T-helper 2 cell treated with Interferon-gamma antibody and Interleukin-4, amounts not matched to agents 5 μg/mL and 100 μg/mL, for 36 hours (primary cell): ENCODE results near the gene JARID2.

Source experiments
- DNase-seq: peaks from one replicate; pipeline ENCODE4 v3.0.0; 2021; ENCODE audit warnings: low spot score
- H3K27ac Mint-ChIP-seq: one replicate; pipeline ENCODE4 v1.8.0; 2021; ENCODE audit warnings: mild to moderate bottlenecking, mixed read lengths
- H3K27me3 Mint-ChIP-seq: one replicate; pipeline ENCODE4 v1.8.0; 2021; ENCODE audit warnings: low read depth, mixed read lengths
- H3K36me3 Mint-ChIP-seq: one replicate; pipeline ENCODE4 v1.8.0; 2021; ENCODE audit warnings: low read depth, mixed read lengths
- H3K4me1 Mint-ChIP-seq: one replicate; pipeline ENCODE4 v1.8.0; 2021; ENCODE audit warnings: low read depth, mixed read lengths
- H3K4me3 Mint-ChIP-seq: one replicate; pipeline ENCODE4 v1.8.0; 2022; ENCODE audit warnings: mild to moderate bottlenecking, moderate library complexity, mixed read lengths
- H3K9me3 Mint-ChIP-seq: one replicate; pipeline ENCODE4 v1.8.0; 2021; ENCODE audit warnings: mixed read lengths

JARID2 gene

GRCh38 chr6:15509335-15509933 is 263.6 kb downstream of the JARID2 start:
- H3K36me3 Mint-ChIP-seq: peaks cover 52% of the 10 kb centered on the region
- no peak for DNase-seq
- H3K27me3 Mint-ChIP-seq: no peaks in the 10 kb centered on the region

DNA sequence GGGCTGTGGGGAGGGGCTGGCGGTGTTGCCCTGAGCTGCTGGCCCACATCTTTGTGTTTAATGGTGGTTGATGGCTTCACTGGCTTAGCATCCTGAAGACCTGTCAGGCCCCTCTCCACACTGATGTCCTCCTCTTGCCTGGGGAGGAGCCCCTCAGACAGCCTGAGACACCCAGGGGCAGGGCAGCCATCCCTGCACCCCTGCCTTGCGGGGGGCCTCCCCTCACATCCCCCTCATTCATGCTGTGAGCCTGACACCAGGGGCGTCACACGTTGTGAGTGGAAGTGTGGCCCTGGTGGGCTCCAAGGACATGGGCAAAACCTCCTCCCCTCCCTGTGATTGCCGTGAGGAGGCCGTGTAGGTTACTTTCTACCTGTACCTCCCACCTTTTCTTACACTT is 264.3 kb downstream of the JARID2 start:
- no peak overlapping the region for H3K4me3 Mint-ChIP-seq
- H3K27ac Mint-ChIP-seq: no peak overlapping the region
- H3K4me1 Mint-ChIP-seq: peaks cover 1% of the 10 kb centered on the region
- H3K27me3 Mint-ChIP-seq: no peaks in the 10 kb centered on the region
- DNase-seq: no peak
- H3K9me3 Mint-ChIP-seq: no peaks in the 10 kb centered on the region
- peaks cover 53% of the 10 kb centered on the region for H3K36me3 Mint-ChIP-seq

More at GRCh38 chr6:15509335-15509933, 263.6 kb downstream of the JARID2 start:
- H3K4me3 Mint-ChIP-seq: no peak overlapping the region
- no peak overlapping the region for H3K27ac Mint-ChIP-seq
- no peaks in the 10 kb centered on the region for H3K9me3 Mint-ChIP-seq
- H3K4me1 Mint-ChIP-seq: peaks cover 3% of the 10 kb centered on the region

- H3K36me3 Mint-ChIP-seq: peaks cover 50% of the 10 kb centered on the region
- DNase-seq: no peak
- no peaks in the 10 kb centered on the region for H3K27me3 Mint-ChIP-seq
- H3K9me3 Mint-ChIP-seq: no peaks in the 10 kb centered on the region
- no peak overlapping the region for H3K4me3 Mint-ChIP-seq
- H3K27ac Mint-ChIP-seq: no peak overlapping the region
- peaks cover 1% of the 10 kb centered on the region for H3K4me1 Mint-ChIP-seq
Measured at GRCh38 chr6:15510536-15511247, 264.8 kb downstream of the JARID2 start.

- Mint-ChIP-seq H3K4me1 (peaks cover 1% of the 10 kb centered on the region), H3K27ac (no peak overlapping the region), H3K9me3 (no peaks in the 10 kb centered on the region), H3K27me3 (no peaks in the 10 kb centered on the region), H3K36me3 (peaks cover 51% of the 10 kb centered on the region), H3K4me3 (no peak overlapping the region)
- no peak for DNase-seq
Measured at GRCh38 chr6:15511248-15512125, 265.6 kb downstream of the JARID2 start.

DNA sequence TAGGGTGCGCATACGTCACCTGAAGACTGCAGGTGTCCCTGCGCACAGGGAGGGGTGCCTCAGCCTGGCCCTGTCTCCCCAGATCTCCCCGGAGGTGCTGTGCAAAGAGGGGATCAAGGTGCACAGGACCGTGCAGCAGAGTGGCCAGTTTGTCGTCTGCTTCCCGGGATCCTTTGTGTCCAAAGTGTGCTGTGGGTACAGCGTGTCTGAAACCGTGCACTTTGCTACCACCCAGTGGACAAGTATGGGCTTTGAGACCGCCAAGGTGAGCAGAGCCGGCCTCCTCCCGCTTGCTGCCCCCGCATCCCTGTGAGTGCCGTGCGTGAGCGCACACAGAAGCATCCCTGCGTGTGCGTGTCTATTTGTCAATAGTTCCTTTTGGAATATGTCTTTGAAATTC is 266.3 kb downstream of the JARID2 start:
- Mint-ChIP-seq H3K9me3 (no peaks in the 10 kb centered on the region), H3K27ac (no peak overlapping the region), H3K4me1 (peaks cover 1% of the 10 kb centered on the region), H3K36me3 (peaks cover 56% of the 10 kb centered on the region), H3K4me3 (no peak overlapping the region), H3K27me3 (no peaks in the 10 kb centered on the region)
- DNase-seq: no peak

GRCh38 chr6:15512721-15513120 is 266.9 kb downstream of the JARID2 start:
- H3K27ac Mint-ChIP-seq: no peak overlapping the region

DNA sequence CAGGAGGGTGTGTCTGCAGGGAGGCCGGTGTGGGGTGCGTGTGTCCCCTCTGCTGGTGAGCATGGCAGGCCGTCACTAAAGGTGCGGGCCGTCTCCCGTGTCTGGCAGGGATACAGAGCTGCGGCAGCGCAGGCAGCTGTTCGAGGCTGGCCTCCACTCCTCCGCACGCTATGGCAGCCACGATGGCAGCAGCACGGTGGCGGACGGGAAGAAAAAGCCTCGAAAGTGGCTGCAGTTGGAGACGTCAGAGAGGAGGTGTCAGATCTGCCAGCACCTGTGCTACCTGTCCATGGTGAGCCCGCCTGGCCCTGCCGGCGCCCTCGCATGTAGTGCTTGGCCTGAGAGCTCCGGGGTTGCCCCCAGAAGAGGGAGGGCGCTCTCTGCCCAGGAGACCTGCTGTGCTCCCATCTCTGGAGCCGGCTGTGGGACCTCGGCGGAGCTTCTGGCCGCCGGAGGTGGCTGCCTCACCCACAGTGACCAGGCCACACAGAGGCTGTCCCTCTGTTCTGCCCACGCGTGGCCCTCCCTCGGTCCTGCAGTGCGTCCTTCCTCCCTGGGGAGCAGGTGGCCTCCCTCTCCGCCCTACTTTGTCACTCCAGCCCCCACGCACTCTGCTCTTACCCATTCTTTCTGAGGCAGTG is 267.4 kb downstream of the JARID2 start:
- H3K4me1 Mint-ChIP-seq: peaks cover 1% of the 10 kb centered on the region
- DNase-seq: no peak
- no peak overlapping the region for H3K4me3 Mint-ChIP-seq
- no peaks in the 10 kb centered on the region for H3K9me3 Mint-ChIP-seq
- peaks cover 57% of the 10 kb centered on the region for H3K36me3 Mint-ChIP-seq
- H3K27ac Mint-ChIP-seq: no peak overlapping the region
- no peaks in the 10 kb centered on the region for H3K27me3 Mint-ChIP-seq

More at GRCh38 chr6:15512721-15513120, 266.9 kb downstream of the JARID2 start:
- Mint-ChIP-seq H3K4me1 (peaks cover 1% of the 10 kb centered on the region), H3K9me3 (no peaks in the 10 kb centered on the region), H3K36me3 (peaks cover 53% of the 10 kb centered on the region), H3K4me3 (no peak overlapping the region), H3K27me3 (no peaks in the 10 kb centered on the region)
- no peak for DNase-seq

GRCh38 chr6:15513801-15514711 is 268.2 kb downstream of the JARID2 start:
- H3K4me3 Mint-ChIP-seq: no peak overlapping the region
- DNase-seq: no peak
- peaks cover 55% of the 10 kb centered on the region for H3K36me3 Mint-ChIP-seq
- no peaks in the 10 kb centered on the region for H3K9me3 Mint-ChIP-seq
- H3K27me3 Mint-ChIP-seq: no peaks in the 10 kb centered on the region
- no peak overlapping the region for H3K27ac Mint-ChIP-seq
- H3K4me1 Mint-ChIP-seq: no peaks in the 10 kb centered on the region

DNA sequence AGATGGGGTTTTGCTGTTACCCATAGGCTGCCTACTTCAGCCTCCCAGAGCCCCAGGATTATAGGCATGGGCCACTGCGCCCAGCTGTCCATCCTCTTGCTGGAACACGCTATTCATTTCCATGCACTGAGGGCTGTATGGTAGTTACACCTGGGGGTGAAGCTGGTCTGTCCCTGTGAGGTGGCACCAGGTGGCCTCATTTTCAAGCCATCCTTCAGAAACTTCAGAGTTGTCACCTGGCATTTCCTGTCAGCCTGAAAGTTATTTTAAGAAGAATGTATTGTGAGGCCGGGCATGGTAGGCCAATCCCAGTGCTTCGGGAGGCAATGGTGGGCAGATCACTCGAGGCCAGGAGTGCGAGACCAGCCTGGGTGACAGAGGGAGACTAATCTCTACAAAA is 269.4 kb downstream of the JARID2 start:
- no peaks in the 10 kb centered on the region for H3K27me3 Mint-ChIP-seq
- no peak overlapping the region for H3K27ac Mint-ChIP-seq
- H3K36me3 Mint-ChIP-seq: peaks cover 61% of the 10 kb centered on the region
- no peak for DNase-seq
- H3K4me3 Mint-ChIP-seq: no peak overlapping the region
- H3K4me1 Mint-ChIP-seq: no peaks in the 10 kb centered on the region
- H3K9me3 Mint-ChIP-seq: no peaks in the 10 kb centered on the region

GRCh38 chr6:15515660-15516375 is 269.9 kb downstream of the JARID2 start:
- no peaks in the 10 kb centered on the region for H3K4me1 Mint-ChIP-seq
- H3K27ac Mint-ChIP-seq: no peak overlapping the region
- peaks cover 63% of the 10 kb centered on the region for H3K36me3 Mint-ChIP-seq
- no peaks in the 10 kb centered on the region for H3K27me3 Mint-ChIP-seq
- no peak overlapping the region for H3K4me3 Mint-ChIP-seq
- no peak for DNase-seq
- H3K9me3 Mint-ChIP-seq: no peaks in the 10 kb centered on the region

- no peak overlapping the region for H3K27ac Mint-ChIP-seq
- H3K4me3 Mint-ChIP-seq: no peak overlapping the region
- H3K27me3 Mint-ChIP-seq: no peaks in the 10 kb centered on the region
- H3K4me1 Mint-ChIP-seq: no peaks in the 10 kb centered on the region
- no peaks in the 10 kb centered on the region for H3K9me3 Mint-ChIP-seq
- no peak for DNase-seq
- peaks cover 62% of the 10 kb centered on the region for H3K36me3 Mint-ChIP-seq
Measured at GRCh38 chr6:15516378-15516777, 270.5 kb downstream of the JARID2 start.

GRCh38 chr6:15516923-15517560 is 271.2 kb downstream of the JARID2 start:
- Mint-ChIP-seq H3K4me3 (no peak overlapping the region), H3K4me1 (peaks cover under 1% of the 10 kb centered on the region), H3K36me3 (peaks cover 61% of the 10 kb centered on the region), H3K27ac (no peak overlapping the region), H3K9me3 (no peaks in the 10 kb centered on the region), H3K27me3 (no peaks in the 10 kb centered on the region)
- DNase-seq: no peak
